Ishikawa (cell line): ENCODE measurements around the gene RAMP1.

ENCODE experiments used
- CREB1 ChIP-seq: IDR thresholded peaks from 2 replicates; pipeline ENCODE4 v1.6.1; 2012; ENCODE audit warnings: low read depth
- EGR1 ChIP-seq: IDR thresholded peaks from 2 replicates; pipeline ENCODE4 v1.6.1; 2012
- EP300 ChIP-seq: IDR thresholded peaks from 2 replicates; pipeline ENCODE4 v1.6.1; 2012; ENCODE audit warnings: borderline replicate concordance
- RAD21 ChIP-seq: IDR thresholded peaks from 2 replicates; pipeline ENCODE4 v1.6.1; 2012; ENCODE audit warnings: low read depth
- TCF12 ChIP-seq: IDR thresholded peaks from 2 replicates; pipeline ENCODE4 v1.6.1; 2012; ENCODE audit warnings: low read depth
- YY1 ChIP-seq: IDR thresholded peaks from 2 replicates; pipeline ENCODE4 v1.6.1; 2012; ENCODE audit warnings: low read depth
- ZBTB7A ChIP-seq: IDR thresholded peaks from 2 replicates; pipeline ENCODE4 v1.6.1; 2012; ENCODE audit warnings: low read depth
- TF ChIP-seq, protein P1 (sequence below): IDR thresholded peaks from 2 replicates; pipeline ENCODE4 v1.6.1; 2012; ENCODE audit warnings: low read depth, mild to moderate bottlenecking
- TF ChIP-seq, protein P2 (sequence below): IDR thresholded peaks from 2 replicates; pipeline ENCODE4 v1.6.1; 2012

DNA sequence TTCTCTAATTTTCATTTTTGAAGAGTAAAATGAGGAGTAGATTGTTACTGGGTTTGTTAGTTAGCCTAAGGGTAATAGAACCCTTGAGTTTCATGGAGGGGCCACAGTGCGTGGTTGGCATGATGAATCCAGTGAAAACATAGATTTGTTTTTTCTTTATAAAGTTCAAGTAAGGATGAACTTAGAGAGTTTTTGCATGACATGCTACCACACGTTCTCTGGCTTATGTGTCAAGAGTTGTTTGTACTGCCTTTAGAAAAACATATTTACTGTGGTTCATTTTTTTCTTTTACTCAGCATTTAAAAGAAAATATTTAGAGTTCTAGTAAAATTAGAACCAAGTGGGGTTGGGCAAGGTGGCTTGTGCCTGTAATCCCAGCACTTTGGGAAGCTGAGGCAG is 39.0 kb upstream of the RAMP1 start:
- TF ChIP-seq ZBTB7A: no peak
- TF ChIP-seq RAD21: no peak
- TF ChIP-seq EP300: no peak
- TF ChIP-seq, protein P1, sequence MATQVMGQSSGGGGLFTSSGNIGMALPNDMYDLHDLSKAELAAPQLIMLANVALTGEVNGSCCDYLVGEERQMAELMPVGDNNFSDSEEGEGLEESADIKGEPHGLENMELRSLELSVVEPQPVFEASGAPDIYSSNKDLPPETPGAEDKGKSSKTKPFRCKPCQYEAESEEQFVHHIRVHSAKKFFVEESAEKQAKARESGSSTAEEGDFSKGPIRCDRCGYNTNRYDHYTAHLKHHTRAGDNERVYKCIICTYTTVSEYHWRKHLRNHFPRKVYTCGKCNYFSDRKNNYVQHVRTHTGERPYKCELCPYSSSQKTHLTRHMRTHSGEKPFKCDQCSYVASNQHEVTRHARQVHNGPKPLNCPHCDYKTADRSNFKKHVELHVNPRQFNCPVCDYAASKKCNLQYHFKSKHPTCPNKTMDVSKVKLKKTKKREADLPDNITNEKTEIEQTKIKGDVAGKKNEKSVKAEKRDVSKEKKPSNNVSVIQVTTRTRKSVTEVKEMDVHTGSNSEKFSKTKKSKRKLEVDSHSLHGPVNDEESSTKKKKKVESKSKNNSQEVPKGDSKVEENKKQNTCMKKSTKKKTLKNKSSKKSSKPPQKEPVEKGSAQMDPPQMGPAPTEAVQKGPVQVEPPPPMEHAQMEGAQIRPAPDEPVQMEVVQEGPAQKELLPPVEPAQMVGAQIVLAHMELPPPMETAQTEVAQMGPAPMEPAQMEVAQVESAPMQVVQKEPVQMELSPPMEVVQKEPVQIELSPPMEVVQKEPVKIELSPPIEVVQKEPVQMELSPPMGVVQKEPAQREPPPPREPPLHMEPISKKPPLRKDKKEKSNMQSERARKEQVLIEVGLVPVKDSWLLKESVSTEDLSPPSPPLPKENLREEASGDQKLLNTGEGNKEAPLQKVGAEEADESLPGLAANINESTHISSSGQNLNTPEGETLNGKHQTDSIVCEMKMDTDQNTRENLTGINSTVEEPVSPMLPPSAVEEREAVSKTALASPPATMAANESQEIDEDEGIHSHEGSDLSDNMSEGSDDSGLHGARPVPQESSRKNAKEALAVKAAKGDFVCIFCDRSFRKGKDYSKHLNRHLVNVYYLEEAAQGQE: no peak
- no peak for TF ChIP-seq CREB1
- TF ChIP-seq, protein P2, sequence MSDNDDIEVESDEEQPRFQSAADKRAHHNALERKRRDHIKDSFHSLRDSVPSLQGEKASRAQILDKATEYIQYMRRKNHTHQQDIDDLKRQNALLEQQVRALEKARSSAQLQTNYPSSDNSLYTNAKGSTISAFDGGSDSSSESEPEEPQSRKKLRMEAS: no peak
- no peak for TF ChIP-seq YY1
- TF ChIP-seq EGR1: no peak
- TF ChIP-seq TCF12: no peak
